Hepatocyte (in vitro differentiated cells): ENCODE data around the gene MGLL.

Experiments used
- CTCF ChIP-seq: fragments of 200-600 bp; sonication (generic); IDR thresholded peaks from 2 replicates; pipeline ENCODE4 v1.5.1; 2016; ENCODE audit warnings: antibody characterized with exemption, mild to moderate bottlenecking; ENCODE audit not compliant: poor library complexity
- EZH2 ChIP-seq: fragments of 200-600 bp; sonication (generic); IDR thresholded peaks from 2 replicates; pipeline ENCODE4 v1.6.1; 2016; ENCODE audit warnings: antibody characterized with exemption, mild to moderate bottlenecking, borderline replicate concordance

- TF ChIP-seq CTCF (no peak), EZH2 (no peak)
These were observed 90.6 kb downstream of the MGLL start for GRCh38 chr3:127731546-127732289.
